Measurements from ENCODE around the gene FMN2.
"Not testable (repeated sequence)": the region's sequence is repeated elsewhere in the genome, so short reads cannot be mapped to it uniquely, and the experiment has no call there.

Gene FMN2

GRCh38 chr1:240320659-240321058, 229.0 kb downstream of the FMN2 start:
- DNase-seq: no peak

GRCh38 chr1:240322943-240323342, 231.3 kb downstream of the FMN2 start:
- no peak for DNase-seq

- not testable (repeated sequence) for DNase-seq
Measured at GRCh38 chr1:240328382-240328781, 236.7 kb downstream of the FMN2 start.

GRCh38 chr1:240329443-240329842, 237.8 kb downstream of the FMN2 start:
- no peak for DNase-seq

- no peak for DNase-seq
Measured at GRCh38 chr1:240332672-240333071, 241.0 kb downstream of the FMN2 start.

- DNase-seq: no peak
Measured at GRCh38 chr1:240337781-240338180, 246.1 kb downstream of the FMN2 start.

- DNase-seq: no peak
Measured at GRCh38 chr1:240338837-240339236, 247.2 kb downstream of the FMN2 start.

- no peak for DNase-seq
Measured at GRCh38 chr1:240341365-240342250, 249.9 kb downstream of the FMN2 start.

GRCh38 chr1:240342251-240342625, 250.6 kb downstream of the FMN2 start:
- DNase-seq: no peak

- no peak for DNase-seq
Measured at GRCh38 chr1:240343045-240343444, 251.4 kb downstream of the FMN2 start.

GRCh38 chr1:240343966-240344365, 252.3 kb downstream of the FMN2 start:
- DNase-seq: no peak

- no peak for DNase-seq
Measured at GRCh38 chr1:240344918-240345317, 253.2 kb downstream of the FMN2 start.

GRCh38 chr1:240349695-240350094, 258.0 kb downstream of the FMN2 start:
- DNase-seq: no peak

GRCh38 chr1:240350910-240351331, 259.2 kb downstream of the FMN2 start:
- no peak for DNase-seq

- DNase-seq: no peak
Measured at GRCh38 chr1:240351690-240352089, 260.0 kb downstream of the FMN2 start.

- DNase-seq: no peak
Measured at GRCh38 chr1:240352769-240353168, 261.1 kb downstream of the FMN2 start.

- no peak for DNase-seq
Measured at GRCh38 chr1:240356568-240356967, 264.9 kb downstream of the FMN2 start.

- DNase-seq: no peak
Measured at GRCh38 chr1:240362046-240362445, 270.4 kb downstream of the FMN2 start.

- DNase-seq: no peak
Measured at GRCh38 chr1:240362826-240363225, 271.1 kb downstream of the FMN2 start.

- no peak for DNase-seq
Measured at GRCh38 chr1:240363315-240363714, 271.6 kb downstream of the FMN2 start.

- no peak for DNase-seq
Measured at GRCh38 chr1:240363914-240364313, 272.2 kb downstream of the FMN2 start.

GRCh38 chr1:240366636-240367035, 275.0 kb downstream of the FMN2 start:
- DNase-seq: no peak

- no peak for DNase-seq
Measured at GRCh38 chr1:240385551-240385950, 293.9 kb downstream of the FMN2 start.

- no peak for DNase-seq
Measured at GRCh38 chr1:240385985-240386978, 294.6 kb downstream of the FMN2 start.
